Rectal smooth muscle tissue (tissue), 1 donor: ENCODE data around the gene SFN.
A peak's percentile ranks its signal among the peaks of the same experiment; 100 is the strongest.

Experiments used
- H3K27ac ChIP-seq: one replicate; pipeline ENCODE4 v1.7.0; 2013; ENCODE audit warnings: low read depth, low read length, inconsistent platforms
- H3K27me3 ChIP-seq: one replicate; pipeline ENCODE4 v1.7.0; 2013; ENCODE audit warnings: low read length; ENCODE audit not compliant: control insufficient read depth, insufficient read depth
- H3K36me3 ChIP-seq: one replicate; pipeline ENCODE4 v1.7.0; 2013; ENCODE audit warnings: low read length; ENCODE audit not compliant: control insufficient read depth, insufficient read depth
- H3K4me1 ChIP-seq: one replicate; pipeline ENCODE4 v1.7.0; 2013; ENCODE audit warnings: low read length; ENCODE audit not compliant: control insufficient read depth, insufficient read depth
- H3K4me3 ChIP-seq: one replicate; pipeline ENCODE4 v1.7.0; 2013; ENCODE audit warnings: low read length
- H3K9ac ChIP-seq: one replicate; pipeline ENCODE4 v1.7.0; 2013; ENCODE audit warnings: low read length

SFN gene

DNA sequence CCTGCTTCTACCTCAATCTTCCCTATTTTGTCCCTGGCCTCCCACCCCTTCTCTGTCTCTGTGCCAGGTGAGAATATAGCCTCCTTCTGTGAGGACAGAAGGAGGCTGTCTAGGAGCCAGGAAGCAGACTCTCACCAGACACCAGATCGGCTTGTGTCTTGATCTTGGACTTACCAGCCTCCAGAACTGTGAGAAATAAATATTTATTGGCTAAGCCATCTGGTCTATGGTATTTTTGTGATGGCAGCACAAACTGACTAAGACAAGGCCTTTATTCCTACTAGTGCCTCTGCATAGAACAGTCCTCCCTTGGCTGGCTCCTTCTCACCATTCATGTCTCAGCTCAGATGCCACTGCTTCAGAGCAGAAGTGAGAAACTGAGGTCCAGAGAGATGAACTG lies 25.3 kb downstream of the SFN start:
- Histone ChIP-seq H3K9ac (no peak overlapping the region), H3K27ac (no peak overlapping the region), H3K4me3 (no peak overlapping the region), H3K27me3 (no peaks in the 10 kb centered on the region), H3K36me3 (peaks cover 33% of the 10 kb centered on the region), H3K4me1 (peaks cover 9% of the 10 kb centered on the region)

DNA sequence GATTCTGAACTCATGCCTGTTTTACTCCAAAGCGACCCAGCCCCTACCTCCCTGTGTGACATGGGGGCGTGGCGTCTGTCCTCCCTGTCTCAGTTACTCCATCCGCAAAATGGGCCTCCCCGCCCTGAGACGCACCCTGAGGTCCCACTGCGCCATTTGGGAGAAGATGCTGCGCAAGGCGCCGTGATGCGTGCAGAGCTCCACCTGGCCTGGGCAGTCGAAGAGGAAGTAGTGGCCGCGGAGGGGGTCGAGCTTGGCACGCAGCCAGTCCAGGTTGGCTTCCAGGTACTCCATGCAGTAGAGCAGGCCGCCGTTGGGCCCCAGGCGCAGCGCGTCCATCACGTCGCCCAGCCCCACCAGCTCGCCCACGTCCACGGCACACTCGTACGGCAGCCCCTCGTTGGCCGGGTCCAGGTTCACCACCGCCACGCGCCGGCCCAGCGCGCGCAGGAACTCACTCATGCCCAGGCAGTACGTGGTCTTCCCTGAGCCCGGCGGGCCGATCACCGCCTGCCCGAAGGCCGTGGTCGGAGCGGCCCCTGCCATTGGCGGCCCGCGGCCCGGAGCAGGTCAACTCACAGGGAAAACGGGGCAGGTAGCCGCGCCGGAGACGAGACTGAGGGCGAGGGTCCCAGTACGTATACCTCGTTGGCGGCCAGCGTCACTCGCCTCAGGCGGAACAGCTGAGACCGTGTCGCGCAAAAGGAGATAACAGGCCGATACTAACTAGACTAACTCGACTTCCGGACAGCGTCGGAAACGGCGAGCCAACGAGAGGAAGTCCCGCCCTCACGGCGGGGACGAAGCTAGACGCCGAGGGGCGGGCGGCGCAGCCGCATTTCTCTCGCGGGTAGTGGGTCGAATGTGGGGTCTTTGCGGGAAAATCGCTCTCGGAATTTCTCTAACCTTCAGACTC lies 26.9 kb downstream of the SFN start, which contains the start of gene GPN2:
Gene GPN2 (minus strand): TSS at position 733 of the 916 bp plus-strand sequence. CDS start 187 bp downstream, at position 546.
- H3K9ac ChIP-seq = peak within 1 kb of the TSS; percentile 95
- peak within 1 kb of the TSS; percentile 96 for H3K4me3 ChIP-seq
- H3K4me1 ChIP-seq = peaks cover 9% of the 10 kb centered on the region
- H3K27ac ChIP-seq = peak within 1 kb of the TSS; percentile 95
- H3K27me3 ChIP-seq = no peaks in the 10 kb centered on the region
- H3K36me3 ChIP-seq = peaks cover 31% of the 10 kb centered on the region

DNA sequence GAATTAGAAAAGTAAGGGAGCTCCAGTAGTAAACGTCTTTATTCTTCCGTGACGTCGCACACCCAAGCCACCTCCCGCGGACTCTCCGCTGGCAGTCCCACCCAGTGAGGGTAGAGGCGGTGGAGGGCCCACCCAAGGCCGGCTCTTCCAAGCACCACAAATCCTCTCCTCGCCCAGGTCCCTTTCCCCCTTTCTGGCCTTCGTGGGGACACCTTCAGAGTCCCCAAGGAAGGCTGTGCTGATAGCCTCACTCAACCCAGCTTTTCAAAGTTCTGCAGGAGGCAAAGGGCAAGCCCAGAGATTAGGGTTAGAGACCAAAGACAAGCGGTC lies 27.5 kb downstream of the SFN start:
- H3K9ac ChIP-seq = peak overlapping the region; percentile 95
- H3K27ac ChIP-seq = peak overlapping the region; percentile 95
- peaks cover 30% of the 10 kb centered on the region for H3K36me3 ChIP-seq
- H3K4me1 ChIP-seq = peaks cover 9% of the 10 kb centered on the region
- peak overlapping the region; percentile 96 for H3K4me3 ChIP-seq
- no peaks in the 10 kb centered on the region for H3K27me3 ChIP-seq

DNA sequence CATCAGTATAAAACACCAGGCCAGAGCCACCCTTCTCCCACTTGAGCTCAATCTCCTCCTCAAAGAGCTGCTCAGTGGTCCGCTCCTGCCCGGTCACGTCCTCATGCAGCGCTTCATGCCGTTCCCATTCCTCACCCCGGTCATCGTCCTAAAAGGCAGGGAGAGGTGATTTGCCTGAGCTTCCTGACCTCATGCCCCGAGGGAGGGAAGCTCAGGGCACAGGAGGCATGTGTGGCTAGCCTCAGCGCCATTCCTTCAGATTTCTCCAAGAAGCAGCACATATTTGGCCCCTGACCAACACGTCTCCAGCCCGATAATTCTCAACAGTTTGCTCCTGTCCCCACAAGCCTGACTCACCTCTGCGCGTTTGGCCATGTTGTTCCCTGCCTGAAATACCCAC lies 31.3 kb downstream of the SFN start:
- no peak overlapping the region for H3K4me3 ChIP-seq
- peaks cover 7% of the 10 kb centered on the region for H3K4me1 ChIP-seq
- no peak overlapping the region for H3K27ac ChIP-seq
- no peak overlapping the region for H3K9ac ChIP-seq
- H3K36me3 ChIP-seq = peaks cover 26% of the 10 kb centered on the region
- no peaks in the 10 kb centered on the region for H3K27me3 ChIP-seq

DNA sequence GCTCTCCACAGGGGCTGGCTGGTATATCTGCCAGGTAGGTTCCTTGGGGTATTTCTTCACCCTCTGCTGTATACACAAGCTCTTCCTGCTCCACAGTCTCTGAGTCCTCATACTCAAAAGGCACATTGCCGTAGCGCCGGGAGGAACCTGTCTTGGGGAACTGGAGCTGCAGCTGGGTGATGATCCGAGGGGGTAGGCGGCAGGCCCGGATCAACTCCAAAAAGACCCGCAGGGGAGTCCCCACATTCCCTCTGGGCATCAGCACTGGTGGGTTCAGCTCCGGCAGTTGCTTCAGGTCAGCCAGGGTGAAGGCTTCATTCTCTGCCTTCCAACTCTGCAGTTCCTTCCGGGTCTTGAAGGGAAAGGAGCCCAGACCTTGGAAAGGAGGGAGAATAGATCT lies 34.4 kb downstream of the SFN start:
- Histone ChIP-seq H3K36me3 (peaks cover 22% of the 10 kb centered on the region), H3K9ac (no peak overlapping the region), H3K4me1 (peaks cover 12% of the 10 kb centered on the region), H3K27ac (no peak overlapping the region), H3K27me3 (no peaks in the 10 kb centered on the region), H3K4me3 (no peak overlapping the region)

DNA sequence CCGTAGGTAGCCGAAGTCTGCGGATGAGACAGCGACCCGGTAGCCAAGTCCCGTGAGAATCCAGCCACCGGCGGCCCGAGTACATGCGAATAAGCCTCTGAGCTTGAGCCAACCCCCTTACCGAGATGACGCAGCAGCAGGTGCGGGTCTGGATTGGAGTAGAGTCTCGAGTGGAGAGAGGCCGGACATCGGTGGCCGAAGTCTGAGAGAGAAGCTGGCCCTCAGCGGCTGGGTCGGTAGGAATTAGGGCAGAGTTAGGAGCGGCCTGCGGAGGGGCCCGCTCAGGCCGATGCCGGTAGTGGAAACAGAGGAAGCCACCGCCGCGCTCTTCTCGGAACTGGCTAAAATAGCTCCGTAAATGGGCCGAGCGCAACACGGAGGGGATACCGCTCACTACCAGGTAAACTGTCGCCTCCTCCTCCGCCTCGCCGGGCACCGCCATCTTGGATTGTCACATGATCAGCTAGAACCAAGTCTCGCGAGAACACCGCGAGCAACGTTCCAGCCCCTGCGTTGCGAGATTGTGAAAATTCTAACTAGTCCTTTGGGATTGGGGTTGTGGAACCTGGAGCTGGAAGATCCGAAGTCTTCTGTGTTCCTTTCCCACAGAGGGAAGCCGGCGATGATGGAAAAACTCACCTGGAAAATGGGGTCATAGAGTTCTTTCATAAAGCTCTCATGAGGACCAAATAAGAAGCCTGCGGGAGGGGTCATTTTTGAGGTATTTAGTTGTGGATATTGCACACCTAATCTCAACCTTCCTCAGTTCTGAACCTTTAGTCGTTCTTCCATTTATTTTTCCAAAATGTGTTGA lies 37.3 kb downstream of the SFN start, which contains the start of gene GPATCH3:
Gene GPATCH3 (minus strand): TSS at position 467 of the 814 bp plus-strand sequence. CDS start 25 bp downstream, at position 442.
- Histone ChIP-seq H3K4me1 (peaks cover 12% of the 10 kb centered on the region), H3K27ac (peak within 1 kb of the TSS; percentile 88)

DNA sequence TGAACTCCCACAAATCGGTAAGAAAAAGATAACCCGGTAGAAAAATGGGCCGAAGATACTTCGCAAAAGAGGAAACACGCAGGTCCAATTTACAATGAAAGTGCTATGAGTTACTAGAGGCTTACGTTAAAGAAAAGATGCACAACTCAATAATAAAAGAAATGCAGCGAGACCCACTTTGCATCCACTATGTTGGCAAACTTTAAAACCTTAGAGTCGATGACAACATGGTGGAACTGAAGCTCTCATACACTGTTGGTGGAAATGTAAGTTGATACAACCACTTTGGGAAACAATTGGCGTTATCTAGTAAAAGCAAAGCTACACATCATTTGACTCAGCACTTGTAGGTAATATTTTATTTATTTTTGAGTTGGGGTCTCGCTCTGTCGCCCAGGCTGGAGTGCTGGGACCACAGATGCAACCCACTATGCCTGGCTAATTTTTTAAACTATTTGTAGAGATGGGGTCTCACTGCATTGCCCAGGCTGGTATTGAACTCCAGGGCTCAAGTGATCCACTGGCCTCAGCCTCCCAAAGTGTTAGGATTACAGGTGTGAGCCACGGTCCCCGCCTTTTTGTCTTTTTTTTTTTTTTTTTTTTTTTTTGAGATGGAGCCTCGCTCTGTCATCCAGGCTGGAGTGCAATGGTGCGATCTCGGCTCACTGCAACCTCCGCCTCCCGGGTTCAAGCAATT lies 38.0 kb downstream of the SFN start:
- H3K36me3 ChIP-seq = peaks cover 5% of the 10 kb centered on the region
- peak overlapping the region; percentile 88 for H3K27ac ChIP-seq
- H3K27me3 ChIP-seq = no peaks in the 10 kb centered on the region
- peak overlapping the region; percentile 100 for H3K4me3 ChIP-seq
- H3K9ac ChIP-seq = no peak overlapping the region
- H3K4me1 ChIP-seq = peaks cover 12% of the 10 kb centered on the region

More for the DNA sequence above, 37.3 kb downstream of the SFN start, which contains the start of gene GPATCH3:
- no peaks in the 10 kb centered on the region for H3K27me3 ChIP-seq
- H3K36me3 ChIP-seq = peaks cover 5% of the 10 kb centered on the region
- peak within 1 kb of the TSS; percentile 100 for H3K4me3 ChIP-seq
- peak within 1 kb of the TSS; percentile 96 for H3K9ac ChIP-seq

DNA sequence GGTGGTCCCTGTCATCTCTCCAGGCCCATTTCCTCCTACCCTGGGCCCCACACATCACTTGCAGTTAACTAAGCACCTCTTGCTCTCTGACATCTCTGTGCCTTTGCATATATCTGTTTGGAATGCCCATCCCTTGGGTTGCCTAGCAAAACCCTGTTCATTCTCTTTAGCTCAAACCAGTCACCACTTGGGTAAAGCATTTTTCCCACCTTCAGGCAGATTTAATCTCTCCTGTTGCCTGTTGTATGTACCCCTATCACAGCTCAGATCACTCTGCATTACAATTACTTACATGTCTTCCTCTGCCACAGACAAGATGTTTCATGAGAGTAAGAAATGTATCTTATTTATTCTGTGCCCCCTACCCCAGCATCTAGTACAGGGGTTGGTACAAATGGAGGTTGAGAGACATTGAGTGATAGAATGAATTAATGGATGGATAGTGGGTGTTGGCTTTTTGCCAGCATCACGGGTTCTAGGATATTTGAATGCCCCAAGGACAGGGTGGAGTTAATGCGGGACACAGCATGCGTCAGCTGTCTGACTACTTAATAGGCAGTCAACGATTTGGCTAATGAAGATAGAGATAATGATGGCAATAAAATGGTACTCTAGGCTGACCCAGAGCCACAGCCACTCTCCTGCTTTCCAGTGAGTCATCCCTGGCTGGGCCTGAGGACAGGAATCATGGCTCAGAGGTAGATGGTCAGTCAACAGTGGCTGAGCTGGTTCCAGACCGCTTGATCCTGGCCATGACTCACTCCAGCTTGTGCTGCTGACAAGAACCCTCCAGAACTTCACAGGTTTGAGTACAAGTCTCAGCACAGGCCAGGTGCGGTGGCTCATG lies 44.3 kb downstream of the SFN start:
- Histone ChIP-seq H3K27me3 (no peaks in the 10 kb centered on the region), H3K36me3 (no peaks in the 10 kb centered on the region), H3K4me3 (no peak overlapping the region), H3K4me1 (no peaks in the 10 kb centered on the region), H3K27ac (no peak overlapping the region), H3K9ac (no peak overlapping the region)

DNA sequence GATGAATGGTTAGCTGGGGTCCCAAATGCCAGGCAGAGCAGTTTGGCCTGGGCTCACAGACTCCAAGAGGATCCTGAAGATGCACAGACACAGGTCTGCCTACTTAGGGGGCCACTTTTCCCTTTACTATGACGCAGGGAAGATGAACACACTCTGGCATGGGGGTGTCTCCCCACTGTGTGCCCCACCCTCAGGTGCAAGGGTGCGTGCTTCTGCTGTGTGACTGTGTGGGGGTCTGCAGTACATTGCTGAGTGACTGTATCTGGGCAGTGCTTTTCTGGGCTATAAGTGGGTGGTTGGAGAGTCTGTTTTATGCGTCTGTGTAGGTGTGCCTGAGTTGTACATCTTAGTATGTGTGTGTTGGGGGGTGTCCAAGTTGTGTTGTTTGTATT lies 47.0 kb downstream of the SFN start:
- H3K9ac ChIP-seq = no peak overlapping the region
- no peaks in the 10 kb centered on the region for H3K36me3 ChIP-seq
- no peak overlapping the region for H3K4me3 ChIP-seq
- H3K4me1 ChIP-seq = no peaks in the 10 kb centered on the region
- no peak overlapping the region for H3K27ac ChIP-seq
- no peaks in the 10 kb centered on the region for H3K27me3 ChIP-seq

DNA sequence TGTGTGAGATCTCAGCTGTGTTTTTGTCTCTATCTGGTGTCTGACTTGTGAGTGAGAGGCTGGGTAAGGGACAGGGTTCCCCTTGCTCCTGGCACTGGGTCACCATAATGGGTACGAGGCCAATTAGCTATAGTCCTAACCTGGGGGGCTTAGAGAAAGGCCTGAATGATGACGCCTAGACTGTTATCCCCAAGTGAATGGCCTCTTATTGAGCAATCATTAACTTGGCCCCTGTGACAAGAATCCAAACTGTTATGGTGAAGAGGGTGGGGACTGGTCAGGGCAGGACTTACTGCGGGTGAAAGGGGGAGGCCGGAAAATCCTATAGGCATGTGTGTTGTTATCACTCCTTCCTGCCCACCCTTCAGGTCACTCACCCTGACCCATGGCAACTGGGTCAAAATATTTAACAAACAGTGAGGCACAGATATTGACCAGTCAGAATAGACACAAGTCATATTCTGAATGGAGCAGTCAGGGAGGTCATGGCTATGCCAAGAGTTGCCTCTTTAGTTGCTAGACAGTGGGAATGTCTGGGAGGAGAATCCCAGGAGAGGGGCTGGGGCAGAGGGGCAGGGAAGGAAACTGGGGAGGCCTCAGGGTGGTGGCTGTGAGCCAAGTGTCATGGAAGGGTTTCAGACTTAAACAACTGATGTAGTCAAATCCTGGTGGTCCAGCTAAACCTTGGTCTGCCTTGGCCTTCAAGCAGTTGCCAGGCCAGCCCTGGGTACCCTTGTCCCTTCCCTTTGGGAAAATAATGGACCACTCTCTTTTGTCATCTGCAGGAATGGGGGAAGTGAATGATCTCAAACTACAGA lies 47.6 kb downstream of the SFN start:
- Histone ChIP-seq H3K27me3 (no peaks in the 10 kb centered on the region), H3K4me3 (no peak overlapping the region), H3K9ac (no peak overlapping the region), H3K36me3 (no peaks in the 10 kb centered on the region), H3K4me1 (no peaks in the 10 kb centered on the region), H3K27ac (no peak overlapping the region)
